HepG2 (cell line): ENCODE results near the gene DUSP9. TPM values are rescaled to one million over a fixed set of nuclear protein-coding genes. Genes with fewer than 3 reads are reported as not detected.

Experiments used
- ATAC-seq: fragments of 200-7000 bp; cut with Tn5 transposase; 3 replicates; pipeline ENCODE4 v1.9.1; 2020; ENCODE audit warnings: mild to moderate bottlenecking, moderate library complexity
- BruUV-seq: library from RNA; stranded (reverse); fragments of 400-500 nt; replicated peaks from 2 replicates; lab custom pipeline; 2021; lab: Mats Ljungman, UMichigan
- CTCF ChIA-PET: fragments of 300-600 bp; formaldehyde crosslinking; extraction: SDS; loops from one replicate; lab custom pipeline; 2021; ENCODE audit warnings: low total read pairs, inconsistent platforms, low intra/inter-chr PET ratio; lab: Yijun Ruan, JAX
- POLR2A ChIA-PET: fragments of 350-600 bp; sonication (Branson Sonifier 250); formaldehyde crosslinking; loops from one replicate; lab custom pipeline; 2020; ENCODE audit warnings: antibody characterized with exemption, inconsistent platforms; lab: Yijun Ruan, JAX
- DNase-seq: peaks from one replicate; pipeline ENCODE4 v3.0.0-alpha.2; 2015; ENCODE audit warnings: low spot score
- FAIRE-seq: peaks from 3 replicates; lab custom pipeline; 2011; peaks lifted over from hg19 to GRCh38; lab: Jason Lieb, UNC
- H2AFZ ChIP-seq: one replicate; pipeline ENCODE4 v1.6.1; 2011; ENCODE audit warnings: low read length, inconsistent platforms
- H3K27ac ChIP-seq: fragments of 300-600 bp; 3 replicates; pipeline ENCODE4 v1.8.0; 2011; ENCODE audit warnings: mixed run types, mild to moderate bottlenecking, mixed read lengths, low read length, inconsistent platforms; ENCODE audit not compliant: insufficient read depth; ENCODE audit errors: extremely low read length
- H3K27me3 ChIP-seq, 2 experiments: fragments of 200-600 bp in 1 of 2; 2 replicates in 1 of 2; 3 replicates in 1 of 2; pipeline versions ENCODE4 v1.6.0 to v1.8.0; 2011; ENCODE audit warnings: low read length in 2 of 2, mild to moderate bottlenecking in 2 of 2, moderate library complexity in 2 of 2, inconsistent platforms in 1 of 2; ENCODE audit not compliant: insufficient read depth in 2 of 2, control insufficient read depth in 1 of 2
- H3K36me3 ChIP-seq, 2 experiments: fragments of 200-600 bp in 1 of 2; replicated peaks in 1 of 2; 2 replicates in 1 of 2; 3 replicates in 1 of 2; pipeline versions ENCODE4 v1.5.1 to v1.8.0; 2011; ENCODE audit warnings: low read length in 2 of 2, inconsistent platforms in 1 of 2; ENCODE audit not compliant: insufficient read depth in 2 of 2, control insufficient read depth in 1 of 2
- H3K4me1 ChIP-seq: 2 replicates; pipeline ENCODE4 v1.5.1; 2012; ENCODE audit warnings: low read length, inconsistent platforms; ENCODE audit not compliant: insufficient read depth
- H3K4me2 ChIP-seq: 2 replicates; pipeline ENCODE4 v1.6.0; 2011; ENCODE audit warnings: low read depth, low read length, inconsistent platforms
- H3K4me3 ChIP-seq, 3 experiments: fragments of 200-600 bp in 1 of 3; sonication (generic), shearing (Covaris generic) in 1 of 3; replicated peaks in 1 of 3; 2 replicates each; pipeline ENCODE4 v1.5.1; 2011 to 2016; ENCODE audit warnings: low read length in 3 of 3, inconsistent platforms in 2 of 3, low read depth in 2 of 3, mild to moderate bottlenecking in 2 of 3, control low read depth in 1 of 3, mixed read lengths in 1 of 3; ENCODE audit not compliant: insufficient read depth in 1 of 3
- H3K79me2 ChIP-seq: one replicate; pipeline ENCODE4 v1.6.1; 2011; ENCODE audit warnings: low read length, inconsistent platforms; ENCODE audit not compliant: insufficient read depth
- H3K9ac ChIP-seq: 2 replicates; pipeline ENCODE4 v1.6.0; 2011; ENCODE audit warnings: mild to moderate bottlenecking, low read depth, low read length, inconsistent platforms; ENCODE audit not compliant: insufficient read depth
- H3K9me3 ChIP-seq: 2 replicates; pipeline ENCODE4 v1.5.1; 2012; ENCODE audit warnings: mild to moderate bottlenecking, low read length
- H4K20me1 ChIP-seq: 2 replicates; pipeline ENCODE4 v1.6.0; 2011; ENCODE audit warnings: inconsistent platforms, mild to moderate bottlenecking, low read length, moderate library complexity; ENCODE audit not compliant: insufficient read depth
- ISX ChIP-seq: sonication (generic); formaldehyde crosslinking; conservative IDR thresholded peaks from 2 replicates; pipeline ENCODE4 v1.5.0; 2020; ENCODE audit warnings: missing genetic modification reagents
- KDM1A ChIP-seq: IDR thresholded peaks from 2 replicates; pipeline ENCODE4 v1.6.1; 2016; ENCODE audit warnings: missing compliant biosample characterization
- KLF11 ChIP-seq: IDR thresholded peaks from 2 replicates; pipeline ENCODE4 v1.6.1; 2016; ENCODE audit warnings: missing compliant biosample characterization
- NFIB ChIP-seq: sonication (generic); formaldehyde crosslinking; IDR thresholded peaks from 2 replicates; pipeline ENCODE4 v1.9.0; 2021; ENCODE audit warnings: missing genetic modification reagents, mild to moderate bottlenecking, borderline replicate concordance
- POLR2AphosphoS5 ChIP-seq: IDR thresholded peaks from 2 replicates; pipeline ENCODE4 v1.6.1; 2012; ENCODE audit warnings: low read depth, low read length
- RBAK ChIP-seq: sonication (generic); formaldehyde crosslinking; IDR thresholded peaks from 2 replicates; pipeline ENCODE4 v1.5.1; 2020; ENCODE audit warnings: mild to moderate bottlenecking, missing genetic modification reagents
- SMYD3 ChIP-seq: sonication (generic); formaldehyde crosslinking; IDR thresholded peaks from 2 replicates; pipeline ENCODE4 v1.8.1; 2023; ENCODE audit warnings: mild to moderate bottlenecking, missing genetic modification reagents
- SOX13 ChIP-seq, 3 experiments: fragments of 450-650 bp in 1 of 3; sonication (generic) in 1 of 3; formaldehyde crosslinking in 1 of 3; IDR thresholded peaks in 2 of 3; conservative IDR thresholded peaks in 1 of 3; 2 replicates each; pipeline versions ENCODE4 v1.5.0 to v1.6.1; 2016 to 2020; ENCODE audit warnings: antibody characterized with exemption in 1 of 3, mild to moderate bottlenecking in 1 of 3, missing compliant biosample characterization in 1 of 3, missing genetic modification reagents in 1 of 3, moderate library complexity in 1 of 3
- SRY ChIP-seq: sonication (generic); formaldehyde crosslinking; IDR thresholded peaks from 2 replicates; pipeline ENCODE4 v1.8.0; 2022; ENCODE audit warnings: mild to moderate bottlenecking, missing genetic modification reagents
- TBX3 ChIP-seq: fragments of 450-650 bp; IDR thresholded peaks from 2 replicates; pipeline ENCODE4 v1.6.1; 2017; ENCODE audit warnings: antibody characterized with exemption, mild to moderate bottlenecking, inconsistent platforms, borderline replicate concordance
- ZNF207 ChIP-seq: fragments of 450-650 bp; IDR thresholded peaks from 2 replicates; pipeline ENCODE4 v1.6.1; 2016; ENCODE audit warnings: antibody characterized with exemption, borderline replicate concordance
- ZNF382 ChIP-seq: sonication (generic); formaldehyde crosslinking; IDR thresholded peaks from 2 replicates; pipeline ENCODE4 v1.5.0; 2020; ENCODE audit warnings: missing genetic modification reagents, mild to moderate bottlenecking, borderline replicate concordance
- ZNF552 ChIP-seq: sonication (generic); formaldehyde crosslinking; IDR thresholded peaks from 2 replicates; pipeline ENCODE4 v1.9.0; 2022; ENCODE audit warnings: missing genetic modification reagents, mild to moderate bottlenecking, borderline replicate concordance
- ZNF660 ChIP-seq: sonication (generic); formaldehyde crosslinking; IDR thresholded peaks from 2 replicates; pipeline ENCODE4 v1.5.1; 2020; ENCODE audit warnings: mild to moderate bottlenecking, low read depth, missing genetic modification reagents, borderline replicate concordance
- ZNF841 ChIP-seq: sonication (generic); formaldehyde crosslinking; IDR thresholded peaks from 2 replicates; pipeline ENCODE4 v1.8.1; 2023; ENCODE audit warnings: missing genetic modification reagents, borderline replicate concordance
- WGBS: methylation state at CpG from one replicate; pipeline ENCODE4 v1.1.6; 2017; ENCODE audit warnings: low lambda C conversion rate; 5-methylcytosine and 5-hydroxymethylcytosine counted together
- in situ Hi-C: cut with HindIII; loops from 2 replicates; pipeline ENCODE4 v1.10.0; 2017; ENCODE audit warnings: low pct_unique_long_range_greater_than_20kb; ENCODE audit not compliant: extremely low pct_ligation_motif_present
- intact Hi-C: fragments of 100-400 bp; cut with micrococcal nuclease; formaldehyde crosslinking; loops from one replicate; pipeline ENCODE4 v1.10.0; 2022; ENCODE audit not compliant: unreplicated experiment
- polyA plus RNA-seq, 8 experiments: library from polyadenylated mRNA; depleted of rRNA in 3 of 8; stranded (reverse) in 7 of 8; unstranded in 1 of 8; fragments of >200 nt; fragmentation: Illumina TruSeq in 4 of 8; extraction: Trizol in 4 of 8; gene quantifications; 2 replicates each; pipeline versions ENCODE4 v1.2.1 to v1.2.3, GENCODE V29; 2011 to 2016; ENCODE audit warnings: low read depth in 4 of 8, missing spikeins in 1 of 8, mixed read lengths in 1 of 8; ENCODE audit not compliant: insufficient read depth in 1 of 8
- total RNA-seq, 5 experiments: library from RNA; depleted of rRNA; stranded (reverse); fragments of >200 nt; fragmentation: Illumina TruSeq; extraction: Trizol; gene quantifications; 2 replicates each; pipeline ENCODE4 v1.2.3, GENCODE V29; 2016; ENCODE audit warnings: low read depth in 1 of 5
- TF ChIP-seq, protein P1 (sequence below): sonication (generic); formaldehyde crosslinking; IDR thresholded peaks from 2 replicates; pipeline ENCODE4 v1.4.0; 2020; ENCODE audit warnings: missing genetic modification reagents, borderline replicate concordance
- TF ChIP-seq, protein P2 (sequence below): sonication (generic); formaldehyde crosslinking; IDR thresholded peaks from 2 replicates; pipeline ENCODE4 v1.4.0; 2020; ENCODE audit warnings: missing genetic modification reagents

DUSP9 gene
- total and polyA plus RNA-seq, 2 of the 13 experiments (the other 11 are each of a cell fraction or from before 2014, with no cell fraction given), result 235 to 435 TPM

DNA sequence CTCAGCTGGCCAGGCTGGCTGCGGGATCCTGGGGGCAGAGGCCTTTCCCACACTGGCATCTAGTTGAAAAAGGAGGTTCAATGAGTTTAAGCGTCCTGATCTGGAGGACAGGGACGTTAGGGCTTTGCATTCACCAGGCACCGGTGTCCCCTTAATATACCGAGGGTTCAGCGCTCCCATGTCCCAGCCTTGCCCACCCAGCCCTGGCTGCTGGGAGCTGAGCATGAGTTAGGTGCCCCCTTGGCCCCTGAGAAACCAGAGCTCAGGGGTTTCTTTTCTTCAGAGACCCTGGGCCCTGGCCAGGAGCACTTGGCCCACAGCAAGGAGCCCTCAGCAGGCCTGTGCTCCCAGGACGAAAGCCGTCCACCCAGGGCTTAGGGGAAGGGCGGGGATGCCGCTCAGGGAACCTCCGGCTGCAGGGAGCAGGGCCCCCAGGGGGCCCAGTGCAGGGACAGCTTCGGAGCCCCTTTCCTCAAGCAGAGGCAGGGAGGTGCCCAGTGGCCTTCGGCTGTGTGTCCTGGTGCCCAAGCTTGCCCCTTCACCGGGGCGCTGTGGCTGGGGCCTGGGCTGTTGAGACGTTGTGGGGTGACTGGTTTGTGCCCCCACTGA lies 20.9 kb upstream of the DUSP9 start (continued):
- no peak for TF ChIP-seq ZNF841 (CRISPR knock-in tag)

DNA sequence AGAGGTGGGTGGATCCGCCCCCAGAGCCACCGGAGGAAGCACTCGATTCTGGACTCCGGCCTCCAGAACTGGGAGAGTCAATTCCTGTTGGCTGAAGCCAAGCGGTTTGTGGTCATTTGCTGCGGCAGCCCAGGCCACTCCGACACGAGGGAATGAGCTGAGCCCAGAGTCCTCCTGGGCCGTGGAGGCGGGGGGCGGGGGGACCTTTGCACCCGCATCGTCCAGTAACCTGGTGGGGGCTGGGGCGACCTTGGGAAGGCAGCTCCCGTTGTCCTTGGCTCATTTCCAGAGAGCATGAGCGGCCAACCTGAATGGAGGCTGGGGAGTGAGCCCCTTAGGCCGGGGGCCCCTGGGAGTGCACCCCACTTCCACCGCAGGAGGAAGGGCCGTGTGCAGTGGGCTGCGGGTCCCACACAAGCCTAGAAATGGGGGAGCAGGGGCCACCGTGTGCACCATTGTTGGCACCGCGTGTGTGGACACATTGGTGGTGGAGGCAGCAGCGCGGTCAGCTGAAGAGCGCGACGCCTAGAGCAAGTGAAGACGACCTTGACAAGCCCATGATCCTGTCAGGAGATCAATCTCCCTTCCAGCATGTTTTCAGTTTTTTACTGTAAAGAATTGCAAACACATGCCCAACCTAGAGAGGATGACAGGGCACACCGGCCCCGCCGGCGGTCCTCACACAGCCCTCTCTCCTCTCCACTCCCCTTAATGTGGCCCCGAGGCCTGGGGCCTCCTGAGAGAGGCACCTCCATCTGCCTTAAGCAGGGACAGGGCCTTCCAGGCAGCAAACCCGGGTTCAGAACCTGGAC lies 19.9 kb upstream of the DUSP9 start:
- Histone ChIP-seq H3K79me2 (peaks cover 22% of the 10 kb centered on the region), H3K9me3 (no peaks in the 10 kb centered on the region), H3K4me1 (peaks cover 92% of the 10 kb centered on the region), H3K9ac (peak overlapping the region; percentile 95), H3K4me3 (peak overlapping the region in 1 of 3 experiments; percentile 77; a peak in 1 of 6 replicates), H3K36me3 (no peaks in the 10 kb centered on the region), H4K20me1 (no peaks in the 10 kb centered on the region), H3K27ac (peak overlapping the region; percentile 100), H2AFZ (no peak overlapping the region), H3K27me3 (no peaks in the 10 kb centered on the region), H3K4me2 (peak overlapping the region; percentile 91)
- intact Hi-C loops, result no loop called here
- TSS peak; percentile 13 for BruUV-seq
- ATAC-seq (peak; percentile 64), DNase-seq (peak; percentile 88), FAIRE-seq (peak; percentile 99)
- in situ Hi-C loops, result no loop called here
- POLR2A ChIA-PET, result interaction anchor here (0.9 to 11.8 kb wide), 7 partner anchors 8 to 301 kb away, joined by 3 to 596 read pairs (median 10); partner anchors contain the start of genes CCNQ and DUSP9
- WGBS, result no CpG with 5 or more reads among the region's 35 CpGs
- CTCF ChIA-PET, result no interaction called here
- TF ChIP-seq SMYD3 (no peak), ISX (CRISPR knock-in tag) (no peak), NFIB (CRISPR knock-in tag) (no peak), ZNF207 (no peak), ZNF660 (CRISPR knock-in tag) (no peak), SRY (CRISPR knock-in tag) (no peak), TBX3 (0 out of 2 replicates have a peak, but pooled peaks have one; percentile 8), KLF11 (no peak), SOX13 (IDR thresholded peaks at IDR 0.05) (no peak), SOX13 (CRISPR knock-in tag; conservative IDR thresholded peaks at IDR 0.05 in 1 of 2, IDR thresholded peaks at IDR 0.05 in 1 of 2) (peak in 1 of 2 experiments; percentile 55; a peak in 2 of 4 replicates), POLR2AphosphoS5 (peak; percentile 27; the same call in 1 of the 2 replicates), ZNF382 (no peak), ZNF552 (no peak), RBAK (CRISPR knock-in tag) (no peak), KDM1A (CRISPR knock-in tag) (no peak)
- TF ChIP-seq, protein P1, sequence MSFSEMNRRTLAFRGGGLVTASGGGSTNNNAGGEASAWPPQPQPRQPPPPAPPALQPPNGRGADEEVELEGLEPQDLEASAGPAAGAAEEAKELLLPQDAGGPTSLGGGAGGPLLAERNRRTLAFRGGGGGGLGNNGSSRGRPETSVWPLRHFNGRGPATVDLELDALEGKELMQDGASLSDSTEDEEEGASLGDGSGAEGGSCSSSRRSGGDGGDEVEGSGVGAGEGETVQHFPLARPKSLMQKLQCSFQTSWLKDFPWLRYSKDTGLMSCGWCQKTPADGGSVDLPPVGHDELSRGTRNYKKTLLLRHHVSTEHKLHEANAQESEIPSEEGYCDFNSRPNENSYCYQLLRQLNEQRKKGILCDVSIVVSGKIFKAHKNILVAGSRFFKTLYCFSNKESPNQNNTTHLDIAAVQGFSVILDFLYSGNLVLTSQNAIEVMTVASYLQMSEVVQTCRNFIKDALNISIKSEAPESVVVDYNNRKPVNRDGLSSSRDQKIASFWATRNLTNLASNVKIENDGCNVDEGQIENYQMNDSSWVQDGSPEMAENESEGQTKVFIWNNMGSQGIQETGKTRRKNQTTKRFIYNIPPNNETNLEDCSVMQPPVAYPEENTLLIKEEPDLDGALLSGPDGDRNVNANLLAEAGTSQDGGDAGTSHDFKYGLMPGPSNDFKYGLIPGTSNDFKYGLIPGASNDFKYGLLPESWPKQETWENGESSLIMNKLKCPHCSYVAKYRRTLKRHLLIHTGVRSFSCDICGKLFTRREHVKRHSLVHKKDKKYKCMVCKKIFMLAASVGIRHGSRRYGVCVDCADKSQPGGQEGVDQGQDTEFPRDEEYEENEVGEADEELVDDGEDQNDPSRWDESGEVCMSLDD (CRISPR knock-in tag), result peak; percentile 100
- TF ChIP-seq, protein P2, sequence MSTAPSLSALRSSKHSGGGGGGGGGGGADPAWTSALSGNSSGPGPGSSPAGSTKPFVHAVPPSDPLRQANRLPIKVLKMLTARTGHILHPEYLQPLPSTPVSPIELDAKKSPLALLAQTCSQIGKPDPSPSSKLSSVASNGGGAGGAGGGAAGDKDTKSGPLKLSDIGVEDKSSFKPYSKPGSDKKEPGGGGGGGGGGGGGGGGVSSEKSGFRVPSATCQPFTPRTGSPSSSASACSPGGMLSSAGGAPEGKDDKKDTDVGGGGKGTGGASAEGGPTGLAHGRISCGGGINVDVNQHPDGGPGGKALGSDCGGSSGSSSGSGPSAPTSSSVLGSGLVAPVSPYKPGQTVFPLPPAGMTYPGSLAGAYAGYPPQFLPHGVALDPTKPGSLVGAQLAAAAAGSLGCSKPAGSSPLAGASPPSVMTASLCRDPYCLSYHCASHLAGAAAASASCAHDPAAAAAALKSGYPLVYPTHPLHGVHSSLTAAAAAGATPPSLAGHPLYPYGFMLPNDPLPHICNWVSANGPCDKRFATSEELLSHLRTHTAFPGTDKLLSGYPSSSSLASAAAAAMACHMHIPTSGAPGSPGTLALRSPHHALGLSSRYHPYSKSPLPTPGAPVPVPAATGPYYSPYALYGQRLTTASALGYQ (CRISPR knock-in tag), result no peak
